ENCODE data around the gene FEM1B. TPM values are rescaled to one million over a fixed set of nuclear protein-coding genes. Genes with fewer than 3 reads are reported as not detected.
A peak's percentile ranks its signal among the peaks of the same experiment; 100 is the strongest.

Gene FEM1B
- total and polyA plus RNA-seq, 2 of the 8 experiments (the other 6 are each of a cell fraction or from before 2014, with no cell fraction given) = 36.1 to 83.8 TPM

DNA sequence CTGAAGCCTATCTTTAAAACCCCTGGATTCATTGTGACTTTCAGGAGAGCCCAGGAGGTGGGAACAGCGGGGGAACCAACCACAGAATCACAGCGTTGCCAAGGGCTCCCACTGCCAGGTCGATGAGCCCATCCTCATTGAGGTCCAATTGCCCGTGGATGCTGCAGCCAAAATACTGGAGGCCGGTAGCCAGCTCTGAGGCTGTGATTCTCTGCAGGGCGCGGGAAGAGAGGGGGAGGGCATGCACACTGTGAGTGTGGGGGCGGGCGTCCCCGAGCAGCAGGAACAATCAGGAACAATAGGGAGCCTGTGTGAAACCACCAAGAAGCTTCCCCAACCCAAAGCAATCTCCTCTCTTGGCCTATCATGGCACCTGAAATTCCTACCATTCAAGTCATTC, 53.4 kb downstream of the FEM1B start:
- ChIA-PET POLR2A (ENCODE audit: partially characterized antibody) (no interaction called here), CTCF (ENCODE audit: partially characterized antibody) (interaction anchor here (0.8 to 1.1 kb wide), 2 partner anchors 15 to 26 kb away, joined by 3 read pairs; no protein-coding TSS in a partner anchor)
- Histone ChIP-seq H3K79me1 (ENCODE audit: low read depth, low read length) (no peaks in the 10 kb centered on the region), H4K8ac (ENCODE audit: extremely low read depth, insufficient read depth, low read length) (no peak overlapping the region), H3K14ac (ENCODE audit: insufficient read length) (no peak overlapping the region), H2AK5ac (ENCODE audit: low read depth, low read length) (no peak overlapping the region), H3K27ac (ENCODE audit: low read depth, low read length) (no peak overlapping the region), H2BK12ac (ENCODE audit: low read depth, low read length) (no peak overlapping the region), H3K9ac (replicated peaks in 1 of 4; ENCODE audit: extremely low read depth in 1 of 4, low read depth in 3 of 4, low read length in 3 of 4) (no peak overlapping the region), H2AFZ (ENCODE audit: low read length) (peak overlapping the region; percentile 82; the same call in 1 of the 2 replicates), H3K4me3 (ENCODE audit: extremely low read depth in 1 of 4, insufficient read depth in 2 of 4, low read depth in 3 of 4, low read length in 4 of 4) (peak overlapping the region in 1 of 4 experiments; percentile 15; a peak in 2 of 8 replicates), H3K27me3 (replicated peaks in 1 of 4; ENCODE audit: control insufficient read depth in 3 of 4, extremely low read depth in 1 of 4, insufficient read depth in 3 of 4, low read length in 3 of 4) (no peaks in the 10 kb centered on the region), H3K23ac (ENCODE audit: insufficient read length) (no peak overlapping the region), H2BK20ac (ENCODE audit: low read length) (no peak overlapping the region), H3K56ac (replicated peaks; ENCODE audit: insufficient read length, low read depth, low read length) (no peak overlapping the region), H2BK5ac (ENCODE audit: low read depth, low read length) (no peak overlapping the region), H4K5ac (ENCODE audit: insufficient read length, low read depth, low read length) (no peak overlapping the region), H3K23me2 (ENCODE audit: low read depth, low read length) (0 out of 2 replicates have a peak, but pooled peaks cover 2% of the 10 kb centered on the region), H3K4me2 (ENCODE audit: insufficient read depth in 1 of 2, low read depth in 2 of 2, low read length in 2 of 2) (peak overlapping the region; percentile 17 to 48; a peak in 3 of 4 replicates), H3K79me2 (ENCODE audit: control insufficient read depth in 1 of 2, insufficient read depth in 2 of 2, low read length in 2 of 2) (no peaks in the 10 kb centered on the region), H2BK120ac (replicated peaks; ENCODE audit: low read depth, low read length) (no peak overlapping the region), H2BK15ac (ENCODE audit: low read length) (no peak overlapping the region), H3K18ac (ENCODE audit: extremely low read depth, low read length) (peak overlapping the region; percentile 38; the same call in 1 of the 2 replicates), H3K4me1 (replicated peaks in 1 of 4; ENCODE audit: control insufficient read depth in 3 of 4, insufficient read depth in 4 of 4, low read length in 3 of 4) (peaks cover 2 to 16% (median 8%) of the 10 kb centered on the region in 4 experiments), H3K9me3 (ENCODE audit: insufficient read depth in 2 of 2, low read depth in 1 of 2, low read length in 1 of 2) (no peaks in the 10 kb centered on the region), H4K20me1 (replicated peaks in 1 of 2; ENCODE audit: control insufficient read depth in 1 of 2, insufficient read depth in 2 of 2, low read length in 2 of 2) (no peaks in the 10 kb centered on the region), H3K4ac (replicated peaks; ENCODE audit: insufficient read length, low read depth, low read length) (no peak overlapping the region), H3K36me3 (ENCODE audit: control insufficient read depth in 2 of 4, insufficient read depth in 4 of 4, low read length in 3 of 4) (no peaks in the 10 kb centered on the region), H4K91ac (replicated peaks; ENCODE audit: insufficient read length, low read length) (no peak overlapping the region)
- 48% methylated on average over 9 of the region's 10 CpGs; no CpG with 5 or more reads in 1 of the 2 experiments for WGBS, 2 experiments (ENCODE audit: extremely low coverage in 1 of 2, insufficient coverage in 1 of 2, insufficient read length in 1 of 2, insufficient replicate concordance in 2 of 2, low coverage in 1 of 2, low lambda C conversion rate in 2 of 2, missing lambda C conversion rate in 1 of 2)
- FAIRE-seq (no peak), DNase-seq (ENCODE audit: low read depth in 1 of 2, low spot score in 2 of 2) (no peak)
- TF ChIP-seq HDAC2 (IDR thresholded peaks at IDR 0.05; ENCODE audit: borderline replicate concordance in 1 of 2, low read depth in 2 of 2, low read length in 2 of 2) = no peak
- TF ChIP-seq NANOG (IDR thresholded peaks at IDR 0.05; ENCODE audit: insufficient read depth, low read depth, low read length, poor library complexity, severe bottlenecking) = peak; percentile 11
- TF ChIP-seq ASH2L (IDR thresholded peaks at IDR 0.05; ENCODE audit: low read length) = no peak
- TF ChIP-seq EGR1 (IDR thresholded peaks at IDR 0.05; ENCODE audit: borderline replicate concordance, low read depth, low read length) = peak; percentile 89; the same call in 1 of the 2 replicates
- TF ChIP-seq EZH2 (IDR thresholded peaks at IDR 0.05; ENCODE audit: low read depth, low read length, severe bottlenecking) = no peak

All from H1 (cell line).